Mucosa of stomach (tissue), 1 donor: Measurements from ENCODE around the gene IRS1.

Experiments
- H3K27me3 ChIP-seq: one replicate; pipeline ENCODE4 v1.7.0; 2013; ENCODE audit warnings: mild to moderate bottlenecking, low read length; ENCODE audit not compliant: control insufficient read depth, insufficient read depth
- H3K36me3 ChIP-seq: one replicate; pipeline ENCODE4 v1.7.0; 2013; ENCODE audit warnings: low read length; ENCODE audit not compliant: control insufficient read depth, insufficient read depth
- H3K4me1 ChIP-seq: one replicate; pipeline ENCODE4 v1.7.0; 2013; ENCODE audit warnings: mild to moderate bottlenecking, low read length; ENCODE audit not compliant: control insufficient read depth, insufficient read depth
- H3K4me3 ChIP-seq: one replicate; pipeline ENCODE4 v1.7.0; 2013; ENCODE audit warnings: low read length
- H3K9ac ChIP-seq: one replicate; pipeline ENCODE4 v1.7.0; 2013; ENCODE audit warnings: mild to moderate bottlenecking, low read length, moderate library complexity
- H3K9me3 ChIP-seq: one replicate; pipeline ENCODE4 v1.7.0; 2013; ENCODE audit warnings: mild to moderate bottlenecking, low read length, moderate library complexity; ENCODE audit not compliant: control insufficient read depth
- donor health status: Pancreatic carcinoma.

Gene IRS1

DNA sequence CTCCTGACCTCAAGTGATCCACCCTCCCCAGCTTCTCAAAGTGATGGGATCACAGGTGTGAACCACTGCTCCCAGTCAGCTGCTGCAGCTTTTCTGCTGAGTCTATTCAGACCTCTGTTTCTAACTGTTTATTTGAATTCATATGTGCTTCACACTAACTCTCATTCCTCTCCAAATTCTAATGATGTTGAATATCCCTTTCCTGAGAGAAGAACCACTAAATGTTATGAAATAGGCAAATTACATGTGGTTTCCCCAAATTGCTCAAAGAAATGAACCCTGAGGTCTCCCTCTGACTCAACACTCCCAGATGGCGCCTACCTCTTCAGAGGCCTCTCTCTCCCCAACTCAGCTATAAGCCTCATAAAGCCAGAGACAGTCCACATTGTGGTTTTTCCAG, 98.6 kb downstream of the IRS1 start:
- Histone ChIP-seq H3K27me3 (no peaks in the 10 kb centered on the region), H3K4me1 (no peaks in the 10 kb centered on the region), H3K36me3 (no peaks in the 10 kb centered on the region), H3K9ac (no peak overlapping the region), H3K4me3 (no peak overlapping the region), H3K9me3 (no peaks in the 10 kb centered on the region)

DNA sequence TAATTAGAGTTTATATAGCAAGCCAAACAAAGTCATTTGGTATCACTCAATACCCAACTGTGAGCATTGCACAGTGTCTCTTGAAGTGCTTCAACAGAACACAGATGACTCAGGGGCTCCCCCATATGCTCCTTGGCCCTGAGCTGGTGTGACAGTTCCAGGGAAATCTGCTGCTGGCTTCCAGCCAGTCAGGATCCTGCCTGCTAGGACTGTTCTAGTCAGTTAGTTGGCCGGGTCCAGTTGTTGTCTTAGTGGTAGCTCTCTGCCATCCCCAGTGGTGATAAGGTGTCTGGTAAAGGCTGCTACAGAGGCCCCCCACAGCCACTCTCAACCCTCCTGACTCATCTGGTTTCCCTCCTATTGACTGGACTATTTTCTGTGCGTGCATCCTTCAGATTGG, 100.3 kb downstream of the IRS1 start:
- Histone ChIP-seq H3K9me3 (no peaks in the 10 kb centered on the region), H3K9ac (no peak overlapping the region), H3K36me3 (no peaks in the 10 kb centered on the region), H3K27me3 (no peaks in the 10 kb centered on the region), H3K4me3 (no peak overlapping the region), H3K4me1 (peaks cover 4% of the 10 kb centered on the region)

DNA sequence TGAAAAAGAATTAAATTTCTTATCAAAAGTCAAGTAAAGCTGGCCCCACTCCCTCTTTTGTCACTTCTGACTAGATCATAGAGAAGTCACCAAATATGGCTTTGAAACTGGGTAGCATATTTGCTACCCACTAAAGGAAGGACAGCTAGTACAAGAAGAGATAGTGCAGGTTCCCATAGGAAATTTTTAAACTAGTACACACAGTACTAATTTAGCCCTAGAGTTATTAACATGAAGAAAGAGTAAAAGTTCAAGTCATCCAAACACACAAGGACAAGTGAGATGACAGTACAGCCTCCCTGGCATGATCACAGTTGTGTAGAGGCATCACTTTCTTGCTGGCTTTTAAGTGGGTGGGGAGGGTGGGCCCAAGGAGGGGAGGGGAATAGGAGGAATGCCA, 100.9 kb downstream of the IRS1 start:
- no peak overlapping the region for H3K4me3 ChIP-seq
- no peaks in the 10 kb centered on the region for H3K9me3 ChIP-seq
- no peak overlapping the region for H3K9ac ChIP-seq
- H3K27me3 ChIP-seq, result no peaks in the 10 kb centered on the region
- H3K4me1 ChIP-seq, result peaks cover 9% of the 10 kb centered on the region
- H3K36me3 ChIP-seq, result no peaks in the 10 kb centered on the region

DNA sequence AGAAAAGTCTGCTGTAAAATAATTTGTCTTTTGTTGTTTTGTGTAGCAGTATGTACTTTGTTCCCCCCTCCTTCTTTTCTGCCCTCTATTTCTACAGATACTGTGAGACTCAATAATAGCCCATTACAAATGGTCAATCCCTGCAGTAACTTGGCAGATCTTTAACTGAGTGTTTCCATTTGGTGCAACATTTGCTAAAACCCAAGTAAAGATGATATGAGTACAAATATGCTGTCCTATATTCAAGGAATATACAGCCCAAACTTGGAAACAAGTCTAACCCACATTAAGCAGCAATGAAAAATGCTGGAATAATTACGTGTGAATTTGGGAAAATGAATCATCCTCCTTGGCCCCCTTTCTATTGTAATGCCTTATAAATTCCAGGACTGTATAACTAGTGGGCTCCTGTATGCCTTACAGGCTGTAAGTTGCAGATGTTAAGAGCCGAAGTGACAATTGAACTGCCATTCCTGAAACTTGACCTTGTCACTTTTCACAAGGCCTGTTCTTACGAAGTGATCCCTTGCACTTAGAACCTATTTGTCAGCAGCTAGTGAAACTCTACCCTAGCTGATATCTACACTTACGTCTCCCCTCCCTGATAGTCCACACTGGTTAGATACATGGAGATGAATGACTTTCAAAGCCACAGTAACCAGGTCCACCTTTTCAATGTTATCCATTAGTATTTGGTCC, 104.9 kb downstream of the IRS1 start:
- Histone ChIP-seq H3K4me3 (no peak overlapping the region), H3K36me3 (no peaks in the 10 kb centered on the region), H3K27me3 (no peaks in the 10 kb centered on the region), H3K9me3 (no peaks in the 10 kb centered on the region), H3K9ac (no peak overlapping the region), H3K4me1 (peaks cover 9% of the 10 kb centered on the region)

DNA sequence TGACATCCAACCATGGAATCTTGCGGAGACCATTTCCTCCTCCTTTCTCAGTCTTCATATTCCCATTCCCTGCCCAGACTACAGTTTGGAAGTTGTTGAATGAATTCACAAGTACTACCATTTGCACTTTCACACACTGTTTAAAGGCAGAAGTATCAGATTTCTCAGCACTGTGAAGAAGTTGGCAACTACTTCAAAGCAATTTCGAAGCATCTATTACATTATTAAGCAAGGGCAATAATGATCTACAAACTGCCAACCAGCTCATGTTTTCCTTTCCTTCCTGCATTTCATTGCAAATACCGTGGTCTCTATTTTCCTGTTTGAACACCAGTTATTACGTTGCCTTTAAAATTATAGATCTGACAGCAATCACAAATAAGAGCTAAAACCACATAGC, 105.5 kb downstream of the IRS1 start:
- Histone ChIP-seq H3K27me3 (no peaks in the 10 kb centered on the region), H3K9ac (no peak overlapping the region), H3K9me3 (no peaks in the 10 kb centered on the region), H3K4me3 (no peak overlapping the region), H3K4me1 (peaks cover 9% of the 10 kb centered on the region), H3K36me3 (no peaks in the 10 kb centered on the region)

DNA sequence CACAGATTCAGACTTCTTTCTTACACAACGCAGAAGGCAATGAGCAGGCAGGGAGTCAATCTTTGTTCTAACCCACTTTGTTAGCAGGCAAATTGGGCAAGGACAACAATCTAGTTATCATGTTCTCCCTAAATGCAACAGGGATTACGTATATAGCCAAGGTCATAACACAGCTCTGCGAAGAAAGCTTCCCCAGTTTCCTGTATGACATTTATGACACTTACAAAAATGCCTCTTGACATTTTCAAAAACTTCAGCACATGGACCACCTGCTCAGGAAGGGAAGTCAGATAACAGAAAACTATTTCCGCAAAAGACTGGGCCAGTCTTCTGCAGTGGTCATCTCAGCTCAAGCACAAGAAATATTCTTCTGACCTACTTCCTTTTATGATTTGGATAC, 106.1 kb downstream of the IRS1 start:
- Histone ChIP-seq H3K9me3 (no peaks in the 10 kb centered on the region), H3K27me3 (no peaks in the 10 kb centered on the region), H3K4me3 (no peak overlapping the region), H3K9ac (no peak overlapping the region), H3K4me1 (peaks cover 9% of the 10 kb centered on the region), H3K36me3 (no peaks in the 10 kb centered on the region)

DNA sequence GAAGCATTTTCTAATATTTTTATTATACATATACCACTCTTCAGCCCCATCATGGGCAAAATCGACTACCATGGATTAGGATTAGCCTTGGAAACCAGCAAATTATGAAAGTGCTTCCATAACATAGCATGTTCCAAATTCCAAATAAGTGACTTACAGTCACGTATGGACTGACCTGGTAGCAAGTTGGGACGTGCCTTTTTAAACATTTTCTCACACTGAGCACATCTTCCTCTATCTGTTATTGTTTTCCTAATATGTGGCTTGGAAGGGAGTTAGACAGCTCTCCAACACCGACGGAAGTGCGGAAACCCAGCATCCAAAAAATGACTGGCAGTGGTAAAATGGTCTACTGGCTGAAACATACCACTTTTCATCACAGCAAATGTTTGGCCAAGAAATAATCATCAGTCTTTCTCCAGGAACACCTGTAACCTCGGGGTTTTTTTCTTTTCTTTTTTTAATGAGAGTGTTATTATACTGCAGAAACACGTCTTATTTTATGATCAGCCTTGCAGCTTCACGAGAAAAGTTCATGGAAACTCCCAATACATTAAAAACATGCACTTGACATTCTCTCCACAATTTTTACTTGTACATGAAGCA, 107.0 kb downstream of the IRS1 start:
- Histone ChIP-seq H3K4me3 (no peak overlapping the region), H3K4me1 (peaks cover 12% of the 10 kb centered on the region), H3K9me3 (no peaks in the 10 kb centered on the region), H3K9ac (no peak overlapping the region), H3K36me3 (no peaks in the 10 kb centered on the region), H3K27me3 (no peaks in the 10 kb centered on the region)

DNA sequence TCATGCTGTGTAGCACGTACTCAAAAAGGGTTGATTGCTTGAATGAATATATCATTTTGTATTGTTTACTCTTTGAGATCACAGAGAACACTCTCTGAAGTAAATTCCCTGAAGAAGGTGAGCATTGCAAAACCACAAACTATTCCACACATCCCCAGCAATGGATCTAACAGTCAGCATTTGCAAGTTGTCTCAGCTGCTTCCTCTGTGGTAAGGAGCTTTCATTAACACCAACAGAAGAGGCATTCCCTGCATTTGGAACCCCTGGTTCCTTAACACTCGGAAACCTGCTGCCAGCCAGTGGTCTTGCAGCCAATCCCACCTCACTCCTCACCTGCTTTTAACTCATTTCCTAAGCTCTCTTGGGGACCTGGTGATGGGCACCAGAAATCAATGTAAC, 108.4 kb downstream of the IRS1 start:
- no peaks in the 10 kb centered on the region for H3K9me3 ChIP-seq
- no peaks in the 10 kb centered on the region for H3K36me3 ChIP-seq
- H3K4me1 ChIP-seq, result peaks cover 24% of the 10 kb centered on the region
- H3K4me3 ChIP-seq, result no peak overlapping the region
- no peaks in the 10 kb centered on the region for H3K27me3 ChIP-seq
- H3K9ac ChIP-seq, result no peak overlapping the region

DNA sequence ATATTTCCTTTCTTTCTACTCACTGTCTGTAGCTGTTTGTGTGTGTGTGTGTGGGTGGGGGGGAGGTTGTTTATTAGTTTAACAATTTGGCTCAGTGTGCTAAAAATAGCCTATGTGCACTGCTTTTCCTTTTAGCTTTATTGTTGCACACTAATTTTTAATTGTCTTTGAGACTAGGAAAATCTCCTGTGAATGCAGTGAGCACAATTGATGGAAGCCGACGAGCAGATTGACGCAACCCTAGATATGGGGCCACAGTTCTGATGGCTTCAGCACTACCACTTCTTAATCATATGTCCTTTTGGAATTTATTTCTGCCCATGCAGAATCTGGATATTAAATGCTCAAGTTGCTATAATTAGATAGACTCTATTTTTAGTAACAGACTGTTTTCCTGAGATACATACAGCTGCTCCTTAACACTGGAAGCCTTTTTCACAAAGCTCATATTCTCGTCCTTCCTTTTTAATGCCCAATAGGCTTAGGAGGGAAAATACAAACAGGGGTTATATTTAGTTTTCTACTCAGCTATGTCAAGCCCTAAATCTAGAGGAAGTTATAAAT, 109.1 kb downstream of the IRS1 start:
- no peak overlapping the region for H3K4me3 ChIP-seq

DNA sequence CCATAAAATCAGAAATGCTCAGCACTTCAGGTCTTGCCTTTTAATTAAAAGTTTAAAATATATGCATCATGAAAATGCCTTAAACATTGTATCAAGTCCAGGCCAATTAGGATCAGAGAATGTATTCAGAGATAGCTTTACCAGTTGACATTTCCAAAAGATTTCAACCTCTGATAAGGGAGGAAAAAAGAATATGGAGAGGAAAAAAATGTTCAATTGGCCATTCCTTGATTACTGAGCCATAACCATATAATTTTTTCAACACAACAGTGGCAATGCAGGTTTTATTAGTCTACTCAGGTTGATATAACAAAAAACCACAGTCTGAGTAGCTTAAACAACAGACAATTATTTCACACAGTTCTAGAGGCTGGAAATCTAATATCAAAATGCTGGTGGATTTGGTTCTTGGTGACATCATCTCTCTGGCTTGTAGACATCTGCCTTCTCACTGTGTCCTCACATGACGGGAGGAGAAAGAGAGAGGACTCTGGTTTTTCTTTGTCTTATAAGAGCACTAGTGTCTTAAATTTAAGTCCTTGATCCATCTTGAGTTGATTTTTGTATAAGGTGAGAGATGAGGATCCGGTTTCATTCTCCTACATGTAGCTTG, 111.9 kb downstream of the IRS1 start:
- no peaks in the 10 kb centered on the region for H3K27me3 ChIP-seq
- no peaks in the 10 kb centered on the region for H3K36me3 ChIP-seq
- H3K4me1 ChIP-seq, result peaks cover 37% of the 10 kb centered on the region
- no peak overlapping the region for H3K4me3 ChIP-seq
- H3K9me3 ChIP-seq, result no peaks in the 10 kb centered on the region
- H3K9ac ChIP-seq, result no peak overlapping the region

More for the DNA sequence above, 109.1 kb downstream of the IRS1 start:
- Histone ChIP-seq H3K4me1 (peaks cover 24% of the 10 kb centered on the region), H3K36me3 (no peaks in the 10 kb centered on the region), H3K9ac (no peak overlapping the region), H3K9me3 (no peaks in the 10 kb centered on the region), H3K27me3 (no peaks in the 10 kb centered on the region)

DNA sequence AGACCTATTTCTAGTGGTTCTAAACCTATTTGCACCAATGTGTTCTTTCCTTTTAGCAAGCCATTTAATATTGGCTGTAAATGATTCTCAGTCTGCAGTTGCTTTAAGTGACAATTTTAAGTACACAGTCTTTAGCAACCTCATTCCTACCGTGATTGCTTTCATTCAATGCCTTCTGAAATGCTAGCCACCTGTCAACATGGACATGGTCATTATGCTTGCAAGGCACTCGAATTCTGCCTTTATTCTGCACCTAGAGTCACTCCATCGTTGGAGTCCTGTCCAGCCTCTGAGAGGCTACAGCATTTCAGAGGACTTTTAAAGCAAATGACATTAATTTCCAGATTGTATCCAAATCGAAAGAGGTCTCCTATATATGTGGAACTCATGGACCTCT, 115.1 kb downstream of the IRS1 start:
- peak overlapping the region; percentile 4 for H3K9ac ChIP-seq
- no peak overlapping the region for H3K4me3 ChIP-seq
- H3K9me3 ChIP-seq, result no peaks in the 10 kb centered on the region
- H3K36me3 ChIP-seq, result no peaks in the 10 kb centered on the region
- H3K27me3 ChIP-seq, result no peaks in the 10 kb centered on the region
- peaks cover 65% of the 10 kb centered on the region for H3K4me1 ChIP-seq

DNA sequence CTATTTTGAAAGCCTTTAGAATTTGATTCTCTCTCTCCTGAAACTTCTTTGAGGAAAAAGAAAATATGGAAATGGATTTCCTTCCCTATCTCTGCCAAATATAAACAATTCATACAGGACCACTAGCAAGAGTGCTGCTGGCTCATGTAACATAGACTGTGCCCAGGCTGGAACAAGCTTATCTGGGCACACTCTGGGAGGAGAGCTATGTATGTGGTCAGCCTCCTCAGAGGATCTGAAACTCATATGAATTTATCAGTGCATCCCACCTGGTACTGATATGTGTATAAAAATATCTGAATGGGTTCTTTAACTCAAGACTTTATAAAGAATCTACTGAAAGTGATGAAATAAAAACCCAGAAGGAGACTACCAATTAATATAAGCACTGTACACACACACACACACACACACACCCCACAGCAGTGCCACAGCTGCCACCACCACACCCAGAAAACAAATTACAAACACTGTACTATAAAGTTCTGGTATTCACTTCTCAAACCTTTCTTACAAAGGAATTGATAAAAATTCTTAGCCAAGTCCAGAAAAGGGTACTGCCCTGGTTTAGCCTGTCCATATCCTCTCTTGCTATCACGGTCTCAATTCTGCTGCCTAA, 115.6 kb downstream of the IRS1 start:
- no peak overlapping the region for H3K4me3 ChIP-seq
- H3K9ac ChIP-seq, result peak overlapping the region; percentile 4
- no peaks in the 10 kb centered on the region for H3K27me3 ChIP-seq
- peaks cover 69% of the 10 kb centered on the region for H3K4me1 ChIP-seq
- H3K36me3 ChIP-seq, result no peaks in the 10 kb centered on the region
- H3K9me3 ChIP-seq, result no peaks in the 10 kb centered on the region
